Keratinocyte (primary cell): ENCODE results near the gene CYB561A3. TPM values are rescaled to one million over a fixed set of nuclear protein-coding genes. Genes with fewer than 3 reads are reported as not detected.

Source experiments
- DNase-seq: peaks from one replicate; pipeline ENCODE4 v3.0.0-alpha.2; 2011; ENCODE audit warnings: low read depth, missing footprints, low spot score
- FAIRE-seq: peaks from 2 replicates; lab custom pipeline; 2011; peaks lifted over from hg19 to GRCh38; lab: Jason Lieb, UNC
- H2AFZ ChIP-seq: 2 replicates; pipeline ENCODE4 v1.6.0; 2012; ENCODE audit warnings: low read length, control low read depth, inconsistent platforms; ENCODE audit not compliant: control insufficient read depth
- H3K27ac ChIP-seq: 2 replicates; pipeline ENCODE4 v1.5.1; 2011; ENCODE audit warnings: low read length; ENCODE audit not compliant: control insufficient read depth, insufficient read depth
- H3K27me3 ChIP-seq: 3 replicates; pipeline ENCODE4 v1.6.0; 2011; ENCODE audit warnings: low read length; ENCODE audit not compliant: control insufficient read depth, insufficient read depth; ENCODE audit errors: extremely low read depth
- H3K36me3 ChIP-seq, 2 experiments: 2 replicates in 1 of 2; 3 replicates in 1 of 2; pipeline ENCODE4 v1.5.1; 2011; ENCODE audit warnings: low read length in 2 of 2, mild to moderate bottlenecking in 1 of 2; ENCODE audit not compliant: control insufficient read depth in 2 of 2, insufficient read depth in 2 of 2; ENCODE audit errors: extremely low read depth in 1 of 2
- H3K4me1 ChIP-seq: 3 replicates; pipeline ENCODE4 v1.5.1; 2011; ENCODE audit warnings: low read length; ENCODE audit not compliant: control insufficient read depth, insufficient read depth; ENCODE audit errors: extremely low read depth
- H3K4me2 ChIP-seq: 3 replicates; pipeline ENCODE4 v1.6.0; 2011; ENCODE audit warnings: low read depth, low read length; ENCODE audit not compliant: control insufficient read depth, insufficient read depth; ENCODE audit errors: extremely low read depth
- H3K4me3 ChIP-seq, 3 experiments: fragments of 200-600 bp in 1 of 3; sonication (generic) in 1 of 3; 2 replicates in 2 of 3; 3 replicates in 1 of 3; pipeline ENCODE4 v1.5.1; 2011 to 2016; ENCODE audit warnings: low read length in 3 of 3, mild to moderate bottlenecking in 3 of 3, control low read depth in 2 of 3, inconsistent platforms in 1 of 3, low read depth in 1 of 3, mixed read lengths in 1 of 3, mixed run types in 1 of 3, moderate library complexity in 1 of 3; ENCODE audit not compliant: control insufficient read depth in 2 of 3, insufficient read depth in 2 of 3; ENCODE audit errors: extremely low read depth in 1 of 3
- H3K79me2 ChIP-seq: 2 replicates; pipeline ENCODE4 v1.6.0; 2012; ENCODE audit warnings: low read length; ENCODE audit not compliant: control insufficient read depth, insufficient read depth
- H3K9ac ChIP-seq: 3 replicates; pipeline ENCODE4 v1.6.0; 2011; ENCODE audit warnings: low read length; ENCODE audit not compliant: control insufficient read depth, insufficient read depth; ENCODE audit errors: extremely low read depth
- H3K9me1 ChIP-seq: 3 replicates; pipeline ENCODE4 v1.6.0; 2011; ENCODE audit warnings: low read length; ENCODE audit not compliant: control insufficient read depth, insufficient read depth; ENCODE audit errors: extremely low read depth
- H3K9me3 ChIP-seq: 2 replicates; pipeline ENCODE4 v1.5.1; 2012; ENCODE audit warnings: low read depth, low read length; ENCODE audit not compliant: control insufficient read depth
- H4K20me1 ChIP-seq: 3 replicates; pipeline ENCODE4 v1.6.0; 2011; ENCODE audit warnings: low read length; ENCODE audit not compliant: control insufficient read depth, insufficient read depth; ENCODE audit errors: extremely low read depth
- CTCF ChIP-seq, 3 experiments: IDR thresholded peaks in 1 of 3; conservative IDR thresholded peaks in 1 of 3; optimal IDR thresholded peaks in 1 of 3; 2 replicates in 2 of 3; 3 replicates in 1 of 3; pipeline versions ENCODE3 to v1.5.1; 2011; ENCODE audit warnings: low read length in 3 of 3, mild to moderate bottlenecking in 3 of 3, moderate library complexity in 2 of 3, control low read depth in 1 of 3, inconsistent platforms in 1 of 3; ENCODE audit not compliant: insufficient read depth in 2 of 3; ENCODE audit errors: extremely low read depth in 1 of 3
- EZH2 ChIP-seq: IDR thresholded peaks from one replicate; pipeline ENCODE4 v1.6.1; 2012; ENCODE audit warnings: inconsistent platforms, mild to moderate bottlenecking, low read length, moderate library complexity
- dilution Hi-C: fragments of 300-500 bp; cut with MboI; formaldehyde crosslinking; loops from one replicate; pipeline ENCODE4 v1.7.0; 2020; ENCODE audit warnings: low sequenced_read_pairs; ENCODE audit not compliant: extremely low pct_ligation_motif_present
- polyA plus RNA-seq, 5 experiments: library from polyadenylated mRNA; depleted of rRNA in 3 of 5; stranded (reverse) in 3 of 5; stranded (forward) in 1 of 5; unstranded in 1 of 5; fragments of >200 nt; gene quantifications; 1 replicate in 1 of 5; 2 replicates in 3 of 5; 3 replicates in 1 of 5; pipeline versions ENCODE4 v1.2.1 to v1.2.3, GENCODE V29; 2011 to 2012; ENCODE audit warnings: missing spikeins in 2 of 5, low read depth in 1 of 5, low replicate concordance in 1 of 5

Gene CYB561A3
- polyA plus RNA-seq, 1 donor (not counting 4 experiments of a cell fraction or from before 2014, with no cell fraction given) = 42.3 TPM

GRCh38 chr11:61332797-61333549 is 28.7 kb downstream of the CYB561A3 start, which contains the start of the genes DDB1 and TKFC:
DDB1 (minus strand) TSS chr11:61333105; CDS start chr11:61332968, 137 bp downstream.
TKFC (plus strand) TSS chr11:61333228; CDS start chr11:61334729, 1,501 bp downstream.
- dilution Hi-C loops = no loop called here
- Histone ChIP-seq H3K9me1 (no peaks in the 10 kb centered on the region), H4K20me1 (peaks cover 3% of the 10 kb centered on the region), H3K79me2 (peaks cover 48% of the 10 kb centered on the region), H3K9ac (peak within 1 kb of the TSS; percentile 99), H2AFZ (peak within 1 kb of the TSS; percentile 85), H3K27ac (peak within 1 kb of the TSS; percentile 89), H3K9me3 (no peaks in the 10 kb centered on the region), H3K4me2 (peak within 1 kb of the TSS; percentile 99), H3K4me3 (peak within 1 kb of the TSS; percentile 84 to 92 (median 87)), H3K4me1 (peaks cover 30% of the 10 kb centered on the region), H3K27me3 (no peaks in the 10 kb centered on the region), H3K36me3 (peaks cover 7 to 17% of the 10 kb centered on the region in 2 experiments)
- FAIRE-seq (no peak), DNase-seq (peak; percentile 75)
- TF ChIP-seq CTCF (optimal IDR thresholded peaks at IDR 0.05 in 1 of 3, IDR thresholded peaks at IDR 0.05 in 1 of 3, conservative IDR thresholded peaks at IDR 0.05 in 1 of 3; ENCODE audit: extremely low read depth in 1 of 3, insufficient read depth in 2 of 3, low read length in 3 of 3) (no peak), EZH2 (no peak)

GRCh38 chr11:61332281-61332796 is 29.3 kb downstream of the CYB561A3 start:
- Histone ChIP-seq H3K4me3 (peak overlapping the region; percentile 84 to 92 (median 87)), H3K9me3 (no peaks in the 10 kb centered on the region), H3K4me2 (peak overlapping the region; percentile 98), H3K4me1 (peaks cover 34% of the 10 kb centered on the region), H3K9ac (peak overlapping the region; percentile 99), H3K79me2 (peaks cover 55% of the 10 kb centered on the region), H2AFZ (peak overlapping the region; percentile 85), H3K9me1 (no peaks in the 10 kb centered on the region), H3K27ac (peak overlapping the region; percentile 89), H4K20me1 (peaks cover 3% of the 10 kb centered on the region), H3K27me3 (no peaks in the 10 kb centered on the region), H3K36me3 (peaks cover 9 to 23% of the 10 kb centered on the region in 2 experiments)
- dilution Hi-C loops = no loop called here
- TF ChIP-seq EZH2 = no peak
- TF ChIP-seq CTCF (optimal IDR thresholded peaks at IDR 0.05 in 1 of 3, IDR thresholded peaks at IDR 0.05 in 1 of 3, conservative IDR thresholded peaks at IDR 0.05 in 1 of 3; ENCODE audit: extremely low read depth in 1 of 3, insufficient read depth in 2 of 3, low read length in 3 of 3) = no peak
- DNase-seq (no peak), FAIRE-seq (no peak)
